ELF-1 (cell line): ENCODE measurements around the gene SH3PXD2A.
A peak's percentile ranks its signal among the peaks of the same experiment; 100 is the strongest.
"Not testable (repeated sequence)": the region's sequence is repeated elsewhere in the genome, so short reads cannot be mapped to it uniquely, and the experiment has no call there.

ENCODE experiments used
- DNase-seq: peaks from one replicate; pipeline ENCODE4 v3.0.0-alpha.2; 2016; ENCODE audit warnings: low read depth, low spot score

SH3PXD2A gene

DNA sequence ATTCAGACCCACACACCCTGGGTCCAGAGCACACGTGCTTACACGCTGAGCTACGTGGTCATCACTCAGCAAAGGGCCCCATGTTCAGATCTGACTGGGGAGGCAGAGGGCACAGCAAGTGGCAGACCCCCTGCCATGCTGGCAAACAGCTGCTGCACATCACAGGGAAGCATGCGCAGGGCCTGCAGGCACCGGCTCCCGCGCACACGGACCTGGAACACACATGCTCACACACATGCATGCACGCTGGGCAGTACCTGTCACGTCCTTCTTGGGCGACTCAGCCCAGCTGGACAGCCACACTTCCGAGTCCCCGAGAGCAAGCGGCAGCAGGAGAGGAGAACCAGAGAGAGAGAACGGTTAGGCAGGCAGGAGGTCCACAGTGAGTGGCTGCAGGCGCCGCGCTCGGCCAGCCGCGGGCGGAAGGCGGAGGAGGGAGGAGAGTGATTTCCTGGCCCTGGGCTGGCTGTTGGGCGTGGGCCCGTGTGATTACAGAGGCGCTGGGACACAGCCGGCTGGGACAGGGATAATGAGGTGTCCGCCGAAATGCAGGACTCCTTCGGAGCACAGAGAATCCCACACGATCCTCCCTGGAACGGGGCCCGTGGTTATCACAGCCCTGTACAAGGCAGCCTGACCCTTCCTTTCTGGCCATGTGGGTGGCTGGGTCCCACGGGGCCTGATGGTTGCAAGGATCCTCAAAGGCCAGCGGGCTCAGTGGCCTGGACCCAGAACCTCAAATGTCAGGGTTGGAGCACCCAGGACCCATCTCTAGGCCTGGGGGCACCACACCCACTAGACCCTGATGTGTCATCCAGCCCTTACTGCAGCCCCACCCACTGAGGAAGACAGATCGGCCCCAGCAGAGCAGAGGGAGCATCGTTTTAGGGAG is 186.8 kb downstream of the SH3PXD2A start:
- peak; percentile 64 for DNase-seq

DNA sequence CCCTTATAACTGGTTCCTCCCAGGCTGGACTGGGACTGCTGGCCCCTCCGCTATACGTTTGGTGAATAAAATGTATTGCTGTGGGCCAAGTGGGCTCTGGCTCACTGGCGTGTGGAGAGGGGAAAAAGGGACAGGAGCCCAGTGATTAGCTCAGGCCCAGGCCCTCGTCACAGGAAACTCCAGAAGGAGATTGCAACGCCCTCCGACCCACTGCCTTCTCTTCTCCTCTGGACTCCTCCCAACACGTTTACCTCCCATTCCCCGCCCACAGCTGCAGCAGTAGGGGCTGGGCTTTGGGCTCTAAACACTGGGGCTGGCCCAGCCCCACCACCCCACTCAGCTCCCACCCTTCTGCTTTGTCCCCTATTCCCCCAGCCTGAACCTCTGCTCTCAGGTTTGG is 188.0 kb downstream of the SH3PXD2A start:
- DNase-seq: peak; percentile 62

DNA sequence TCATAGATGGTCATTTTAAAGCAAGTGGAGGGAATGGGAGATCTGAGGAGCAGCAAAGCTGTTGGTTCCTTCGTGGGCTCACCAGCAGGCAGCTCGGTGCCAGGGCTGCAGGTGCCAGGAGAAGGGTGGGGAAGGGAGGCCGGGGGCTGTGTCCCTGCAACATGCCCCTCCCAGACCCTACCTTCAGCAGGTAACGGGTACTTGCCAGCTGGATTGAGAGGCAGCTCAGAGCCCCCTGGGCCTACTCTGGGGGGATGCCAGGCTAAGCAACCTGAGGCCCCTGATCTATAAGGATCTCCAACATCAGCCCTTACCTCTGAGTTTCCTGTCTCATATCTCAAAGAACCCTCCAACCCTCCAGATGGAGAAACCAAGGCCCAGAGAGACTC is 188.6 kb downstream of the SH3PXD2A start:
- no peak for DNase-seq

DNA sequence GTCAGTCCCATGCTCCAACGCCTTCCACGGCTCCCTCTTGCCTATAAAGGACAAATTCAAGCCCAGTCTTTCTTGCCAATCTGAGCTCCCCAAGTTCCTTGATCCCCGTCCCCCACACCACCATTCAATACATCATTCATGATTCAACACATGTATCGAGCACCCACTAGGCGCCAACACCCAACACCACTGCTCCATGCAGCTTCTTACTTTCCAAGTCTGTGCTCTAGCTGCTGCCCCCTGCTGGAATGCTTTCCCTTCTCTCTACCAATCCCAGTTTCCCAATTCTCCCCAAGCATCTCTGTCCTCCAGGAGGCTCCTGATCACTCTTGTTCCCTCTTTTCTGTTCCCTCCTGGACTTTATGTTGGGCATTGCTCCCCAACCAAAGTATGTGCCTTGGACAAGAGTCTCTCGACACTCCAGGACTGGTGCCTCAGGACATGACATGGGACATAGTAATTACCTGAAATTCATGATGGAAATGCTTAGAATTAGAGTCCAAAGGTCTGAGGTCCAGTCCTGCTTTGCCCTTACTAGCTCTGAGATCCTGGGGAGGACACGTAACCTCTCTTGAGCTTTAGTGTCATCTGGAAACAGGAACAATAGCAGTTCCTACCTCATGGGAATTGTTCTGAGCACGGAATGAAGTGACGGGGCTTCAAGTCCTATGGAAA is 189.2 kb downstream of the SH3PXD2A start:
- DNase-seq: peak; percentile 60

DNA sequence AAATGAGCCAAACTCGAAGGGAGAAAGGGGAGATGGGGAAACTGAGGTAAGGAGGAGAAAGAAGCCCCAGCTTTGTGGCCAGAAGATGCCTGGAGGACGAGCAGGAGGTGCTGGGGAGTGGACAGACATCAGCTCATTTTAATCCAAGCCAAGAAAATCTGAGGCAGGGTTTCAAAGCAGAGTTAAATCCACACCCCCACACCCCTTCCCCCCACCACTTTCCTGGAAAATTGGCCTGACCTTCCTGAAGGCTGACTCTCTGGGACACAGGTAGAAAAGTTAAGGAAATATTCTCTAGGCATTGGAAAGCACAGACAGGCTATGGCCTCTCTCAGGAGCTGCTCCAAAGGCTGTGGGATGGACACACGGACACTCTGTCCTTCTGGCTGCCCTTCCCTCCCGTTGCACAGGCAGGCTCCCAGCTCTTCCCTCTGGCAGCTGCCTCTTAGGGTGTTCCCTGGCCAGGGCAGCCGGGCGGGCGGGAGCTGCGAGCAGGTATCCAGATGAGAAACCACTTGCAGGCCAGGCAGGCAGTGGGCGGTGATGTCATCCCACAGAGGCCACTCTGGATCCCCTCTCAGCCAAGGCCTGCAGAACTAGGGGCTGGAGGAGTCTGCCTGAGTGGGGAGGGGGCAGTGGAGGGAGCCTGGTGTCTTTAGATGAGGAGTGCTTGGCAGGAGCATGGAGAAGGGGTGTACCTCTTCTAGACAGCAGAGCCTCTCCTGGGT is 190.1 kb downstream of the SH3PXD2A start:
- DNase-seq: no peak

DNA sequence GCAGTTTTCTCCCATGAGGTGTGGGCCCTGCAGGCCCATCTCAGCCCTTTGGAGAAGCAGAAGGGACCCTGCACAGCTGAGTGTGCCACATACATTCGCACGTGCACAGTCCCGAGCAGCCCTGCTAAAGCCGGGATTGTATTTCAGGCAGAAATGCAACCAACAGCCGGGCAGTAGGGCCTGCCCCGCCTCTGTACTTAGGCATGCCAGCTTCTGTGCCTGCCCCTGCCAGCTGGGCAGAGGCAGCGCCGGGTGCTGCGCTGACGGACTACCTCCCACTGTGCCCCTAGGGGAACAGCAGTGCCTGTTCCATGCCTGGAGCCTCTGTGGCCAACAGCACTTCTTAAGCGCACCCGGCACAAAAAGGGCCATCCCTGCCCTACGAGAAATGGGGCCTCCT is 191.6 kb downstream of the SH3PXD2A start:
- no peak for DNase-seq

DNA sequence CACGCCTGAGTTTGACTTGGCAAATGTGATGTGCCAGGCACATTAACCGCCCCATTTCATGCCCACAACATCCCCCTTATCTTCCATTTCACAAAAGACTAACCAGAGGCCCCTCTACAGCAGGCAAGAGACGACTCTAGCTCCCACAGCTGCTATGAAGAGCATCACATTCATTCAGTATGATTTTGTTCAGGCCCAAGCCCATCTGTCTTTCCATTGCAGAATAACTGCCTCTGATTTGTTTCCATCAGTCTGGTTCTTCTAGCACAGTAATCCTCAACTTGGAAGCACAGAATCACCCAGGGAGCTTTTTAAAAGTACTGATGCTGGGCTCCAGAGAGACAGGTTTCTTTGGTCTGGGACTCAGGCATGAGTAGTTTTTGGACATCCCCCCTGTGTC is 192.1 kb downstream of the SH3PXD2A start:
- no peak for DNase-seq

DNA sequence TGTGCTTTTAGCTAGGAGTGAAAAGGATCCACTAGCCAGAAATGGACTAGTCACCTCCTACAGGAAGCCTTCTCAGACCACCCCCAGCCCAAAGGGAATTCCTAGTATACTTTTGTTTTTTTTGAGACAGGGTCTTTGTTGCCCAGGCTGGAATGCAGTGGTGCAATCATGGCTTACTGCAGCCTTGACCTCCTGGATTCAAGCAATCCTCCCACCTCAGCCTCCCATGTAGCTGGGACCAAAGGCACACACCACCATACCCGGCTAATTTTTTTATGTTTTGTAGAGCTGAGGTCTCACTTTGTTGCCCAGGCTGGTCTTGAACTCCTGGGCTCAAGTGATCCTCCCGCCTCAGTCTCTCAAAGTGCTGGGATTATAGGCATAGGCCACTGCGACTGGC is 192.7 kb downstream of the SH3PXD2A start:
- DNase-seq: not testable (repeated sequence)

DNA sequence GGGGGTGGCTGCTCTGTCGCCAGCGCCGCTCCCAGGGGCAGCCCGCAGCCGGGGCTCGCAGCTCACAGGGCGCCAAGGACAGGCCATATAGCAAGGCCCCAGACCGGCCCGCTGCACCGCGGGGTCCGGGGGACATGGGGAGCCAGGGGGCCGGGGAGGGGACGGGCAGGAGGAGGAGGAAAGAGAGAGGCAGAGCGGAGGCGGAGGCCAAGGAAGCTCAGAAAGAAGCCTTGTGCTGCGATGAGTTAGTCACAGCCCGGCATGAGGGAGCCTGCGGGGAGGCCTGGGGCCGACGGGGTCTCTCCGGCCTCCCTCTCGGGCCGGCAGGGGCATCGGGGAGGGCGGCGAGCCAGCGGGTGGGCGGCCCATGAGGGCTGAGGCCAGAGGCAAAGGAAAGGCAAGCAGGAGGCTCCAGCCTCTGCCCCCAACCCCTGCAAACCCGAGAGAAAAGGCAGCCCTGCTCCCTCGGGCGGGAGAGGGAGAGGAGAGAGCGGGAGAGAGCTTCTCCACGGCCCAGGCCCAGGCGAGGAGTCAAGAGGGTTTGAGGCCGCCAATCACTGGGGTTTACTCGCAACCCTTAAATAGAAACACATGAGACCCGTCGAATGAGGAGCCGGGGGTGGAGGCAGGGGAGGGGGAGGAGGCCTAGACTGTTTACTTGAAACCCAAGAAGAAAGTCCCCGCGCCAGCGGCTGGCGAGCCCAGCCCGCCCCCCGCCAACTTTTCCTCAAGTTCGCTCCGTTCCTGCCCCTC is 194.0 kb downstream of the SH3PXD2A start:
- peak; percentile 88 for DNase-seq

DNA sequence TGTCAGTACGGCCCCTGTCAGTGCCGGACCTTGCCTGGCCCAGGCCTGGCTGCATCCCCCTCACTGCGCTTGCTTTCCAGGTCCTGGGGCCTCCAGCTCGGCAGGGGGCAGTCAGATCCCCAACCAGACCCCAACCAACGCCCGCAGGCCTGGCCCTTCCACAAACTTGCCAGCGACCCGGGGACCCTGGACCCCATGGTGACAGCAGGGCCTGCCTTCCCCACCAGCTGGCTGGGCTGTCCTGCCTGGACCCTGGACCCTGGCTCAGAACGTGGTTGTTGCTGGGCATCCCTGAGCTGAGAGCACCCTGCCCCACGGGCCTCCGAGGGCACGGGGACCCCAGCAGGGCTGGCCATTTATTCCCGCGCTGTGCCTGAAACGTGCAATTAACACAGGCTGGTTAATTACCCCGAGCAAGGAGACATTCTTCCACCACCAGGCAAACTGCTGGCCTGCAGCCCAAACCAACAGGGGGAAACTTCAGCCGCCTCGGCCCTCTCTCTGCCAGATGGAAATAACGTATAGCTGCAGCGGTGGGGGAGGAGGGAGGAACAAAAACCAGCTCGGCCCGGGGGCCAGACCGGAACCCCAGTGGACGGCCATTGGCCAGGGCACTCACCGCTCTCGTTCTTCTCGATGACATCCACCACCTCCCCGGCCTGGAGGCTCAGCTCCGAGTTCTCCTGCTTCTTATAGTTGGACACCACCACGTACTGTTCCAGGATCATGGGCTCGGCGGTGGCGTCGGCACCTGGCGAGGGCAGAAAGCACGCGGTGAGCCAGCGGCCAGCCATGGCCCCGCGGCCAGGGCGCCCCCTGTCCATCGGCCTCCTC is 194.8 kb downstream of the SH3PXD2A start:
- peak; percentile 56 for DNase-seq

DNA sequence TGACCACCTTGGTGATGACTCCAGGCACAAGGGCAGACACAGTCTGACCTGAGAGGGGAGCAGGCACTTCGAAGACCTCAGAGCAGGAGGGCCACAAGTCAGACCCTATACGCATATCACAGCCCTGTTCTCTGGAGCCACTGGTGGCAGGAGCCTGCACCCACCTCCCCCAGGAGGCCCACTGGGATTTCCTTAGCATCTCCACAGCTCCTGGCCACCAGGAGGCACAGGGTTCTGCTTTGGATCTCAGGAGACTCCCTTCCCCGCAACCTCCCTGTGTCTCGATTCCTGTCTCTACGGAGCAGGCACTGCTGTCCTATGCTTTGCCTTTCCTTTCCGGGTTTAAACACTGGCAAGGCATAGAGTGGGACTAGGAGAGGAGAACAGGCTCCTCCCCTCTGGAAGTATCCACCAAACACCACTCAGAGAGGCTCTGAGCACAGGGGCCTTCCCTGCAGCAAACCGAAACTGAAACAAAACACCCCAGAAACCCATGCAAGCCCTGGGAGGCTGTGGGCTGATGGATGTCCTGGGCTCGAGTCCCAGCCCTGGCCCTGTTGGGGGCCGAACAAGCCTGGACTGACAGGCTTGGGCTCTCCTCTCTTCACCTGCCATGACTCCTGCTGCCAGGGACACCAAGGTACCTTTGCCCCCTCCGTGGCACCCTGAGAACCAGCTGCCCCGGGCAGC is 195.6 kb downstream of the SH3PXD2A start:
- DNase-seq: peak; percentile 62

DNA sequence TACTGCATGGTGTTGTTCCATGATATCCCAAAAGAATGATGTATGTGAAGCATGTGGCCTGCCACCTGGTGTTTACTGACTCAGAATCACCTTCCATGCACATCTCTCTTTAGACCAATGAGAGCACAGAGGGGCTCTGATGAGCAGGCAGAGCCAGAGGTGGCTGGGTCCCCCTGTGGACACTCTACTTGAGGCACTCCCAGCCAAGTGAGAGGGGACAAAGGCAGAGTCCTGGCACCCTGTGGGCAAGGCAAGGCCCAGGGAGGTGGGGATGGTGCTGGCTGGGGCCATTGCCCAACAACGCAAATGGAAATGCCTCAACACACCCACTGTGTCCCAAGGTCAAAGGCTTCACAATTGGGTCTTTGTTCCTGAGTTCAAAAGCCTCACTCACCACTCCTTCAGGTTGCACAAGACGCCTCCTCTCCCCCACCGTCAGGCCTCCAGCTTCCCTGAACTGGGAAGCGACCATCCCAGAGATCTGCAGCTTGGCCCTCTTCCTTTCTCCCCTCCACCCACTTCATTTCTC is 197.3 kb downstream of the SH3PXD2A start:
- no peak for DNase-seq

DNA sequence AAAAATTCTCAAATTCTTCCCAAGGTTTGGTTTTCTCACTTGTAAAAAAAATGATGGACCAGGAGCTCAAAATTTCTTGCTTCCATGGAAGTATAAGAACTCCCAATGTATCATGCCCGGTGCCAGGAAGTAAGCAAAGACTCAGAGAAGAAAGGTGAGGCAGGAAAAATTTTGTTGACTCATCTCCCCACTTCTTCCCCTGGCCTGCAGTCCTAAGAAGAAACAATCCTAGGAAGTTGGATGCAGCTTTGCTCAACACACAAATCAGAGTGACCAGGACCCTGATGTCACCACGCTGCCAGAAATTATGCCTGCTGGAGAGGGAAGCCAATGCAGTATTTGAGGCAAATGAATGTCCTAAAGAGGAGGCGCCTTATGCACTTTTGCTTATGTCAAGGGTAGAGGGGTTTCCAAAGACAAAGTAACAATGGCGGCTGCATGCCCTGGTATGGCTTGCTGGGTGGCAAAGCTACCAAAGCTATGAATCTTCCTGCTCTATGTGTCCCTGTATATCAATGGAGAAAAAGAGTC is 198.2 kb downstream of the SH3PXD2A start:
- DNase-seq: no peak

DNA sequence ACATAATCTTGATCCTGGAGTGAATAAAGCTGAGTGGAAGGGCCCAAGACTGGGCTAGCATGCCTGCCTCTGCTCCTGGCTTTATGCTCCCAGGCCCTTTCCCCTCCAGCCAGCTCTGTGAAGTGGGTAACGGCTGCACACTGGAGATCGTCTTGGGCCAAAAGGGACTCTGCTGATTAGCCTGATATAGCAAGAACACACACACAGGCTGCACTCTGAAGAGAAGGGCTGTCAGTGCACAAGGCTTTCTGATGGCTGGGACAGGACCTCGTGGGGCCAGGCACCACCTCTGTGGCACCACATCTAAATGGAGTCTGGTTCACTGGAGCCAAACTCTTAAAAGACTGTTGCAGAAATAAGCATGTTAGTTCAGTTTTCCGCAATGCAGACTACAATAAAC is 200.5 kb downstream of the SH3PXD2A start:
- no peak for DNase-seq

DNA sequence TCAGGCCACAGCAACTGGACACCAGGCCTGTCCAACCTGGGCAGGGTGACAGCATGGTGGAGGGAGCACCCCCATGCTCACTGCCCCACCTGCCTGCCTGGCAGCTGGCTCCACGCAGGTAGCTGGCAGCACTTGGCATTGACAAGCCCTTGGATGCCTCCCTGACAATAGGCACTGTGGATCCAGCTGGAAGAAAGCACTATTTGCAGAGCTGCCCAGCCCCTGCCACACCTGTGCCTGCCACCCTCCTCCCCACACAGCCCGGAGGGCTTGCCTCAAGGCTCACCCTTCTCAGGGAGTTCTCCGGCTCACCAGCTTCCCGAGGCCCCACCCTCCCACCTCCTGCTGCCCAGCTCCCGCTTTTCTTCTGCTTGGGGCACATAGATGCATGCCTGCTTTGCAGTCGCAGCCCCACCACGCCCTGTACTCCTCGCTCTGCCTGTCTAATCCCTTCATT is 201.8 kb downstream of the SH3PXD2A start:
- no peak for DNase-seq

DNA sequence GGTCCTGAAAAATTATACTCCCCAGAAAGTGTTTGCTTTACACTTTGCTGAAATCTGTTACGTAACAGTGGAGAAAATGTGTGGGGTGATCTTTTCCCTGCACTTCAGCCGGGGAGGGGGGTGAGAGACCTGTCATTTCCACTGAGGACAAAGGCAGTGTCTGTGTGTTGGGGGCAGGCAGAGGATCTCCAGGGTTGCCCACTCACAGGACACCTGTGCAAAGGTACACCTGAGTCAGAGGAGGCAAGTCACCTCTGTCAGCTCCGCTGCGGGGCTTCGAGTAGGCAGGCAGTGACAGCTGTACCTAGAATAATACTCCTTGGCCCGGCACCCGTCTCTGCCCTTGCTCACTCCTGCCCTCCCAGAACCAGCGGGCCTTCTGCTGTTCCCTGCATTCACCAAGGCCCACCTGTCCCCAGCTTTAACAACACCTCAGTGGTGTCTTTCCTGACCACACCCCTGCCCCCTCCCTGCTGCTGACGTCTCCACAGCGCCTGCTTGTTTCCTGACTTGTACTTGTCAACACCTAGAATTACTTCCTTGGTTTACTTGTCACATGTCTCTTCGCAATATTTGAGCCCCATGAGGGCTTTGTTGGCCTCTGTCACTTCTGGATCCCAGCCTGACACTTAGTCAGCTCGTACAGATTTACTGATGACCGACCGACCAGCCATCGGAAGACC is 202.6 kb downstream of the SH3PXD2A start:
- DNase-seq: no peak

DNA sequence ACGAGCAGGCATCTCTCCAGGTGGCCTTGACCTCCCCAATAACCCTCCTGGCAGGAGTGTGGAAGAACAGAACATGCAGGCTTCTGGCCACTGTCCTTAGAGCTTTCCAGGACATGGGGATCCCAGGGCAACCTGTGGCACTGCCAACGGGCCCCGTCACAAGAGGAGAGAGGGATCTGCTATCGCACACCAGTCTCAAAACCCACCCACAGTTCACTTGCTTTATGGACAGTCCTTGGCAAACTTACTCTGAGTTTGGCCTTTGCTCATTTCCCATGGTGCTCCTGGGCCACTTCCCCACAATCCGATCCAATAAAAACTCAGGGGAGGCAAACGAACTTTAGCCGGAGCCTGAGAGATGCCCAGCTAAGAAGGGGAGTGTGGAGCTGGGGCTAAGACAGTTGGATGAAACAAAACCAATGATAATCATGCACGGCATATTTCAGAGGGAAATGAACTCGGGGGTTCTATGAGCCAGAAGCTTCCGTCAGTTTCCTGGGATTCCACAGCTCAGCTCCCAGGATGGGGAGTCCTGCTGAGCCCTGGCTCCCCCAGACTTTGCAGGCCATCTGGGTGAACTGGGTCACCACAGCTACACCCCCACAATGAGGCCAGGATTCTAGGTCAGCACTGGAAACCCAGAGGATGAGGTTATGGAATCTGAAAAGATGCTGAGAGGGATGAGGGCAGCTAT is 203.4 kb downstream of the SH3PXD2A start:
- DNase-seq: no peak

DNA sequence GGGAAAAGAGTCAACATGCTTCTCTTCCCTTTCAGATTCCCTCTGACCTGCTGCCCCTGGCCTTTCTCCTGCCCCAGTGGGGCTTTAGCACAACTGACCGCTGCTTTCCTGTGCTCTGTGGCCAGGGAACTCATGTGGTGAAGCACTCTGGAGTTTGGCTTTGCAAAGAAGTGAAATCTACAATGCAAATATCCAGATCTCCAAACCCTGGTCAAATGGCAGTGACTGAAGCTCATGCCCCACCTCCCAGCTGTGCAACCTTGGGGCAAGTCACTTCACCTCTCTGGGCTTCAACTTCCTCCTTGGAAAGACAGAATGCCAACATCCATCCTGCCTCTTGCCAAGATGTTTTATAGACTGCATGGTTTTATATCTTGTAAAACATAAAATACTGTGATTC is 204.0 kb downstream of the SH3PXD2A start:
- no peak for DNase-seq
